H9 (cell line): ENCODE data around the gene DUSP7. TPM values are rescaled to one million over a fixed set of nuclear protein-coding genes. Genes with fewer than 3 reads are reported as not detected.

Source experiments
- DNase-seq: peaks from one replicate; pipeline ENCODE4 v3.0.0-alpha.2; 2017
- H2AFZ ChIP-seq: one replicate; pipeline ENCODE4 v1.6.1; 2013; ENCODE audit warnings: mild to moderate bottlenecking, low read length, control low read depth, moderate library complexity
- H2AK5ac ChIP-seq: 2 replicates; pipeline ENCODE4 v1.6.1; 2013; ENCODE audit warnings: low read length, control low read depth, mixed read lengths; ENCODE audit not compliant: insufficient read length
- H2BK120ac ChIP-seq: one replicate; pipeline ENCODE4 v1.6.1; 2013; ENCODE audit warnings: low read depth, mild to moderate bottlenecking, low read length, control low read depth, inconsistent platforms; ENCODE audit not compliant: poor library complexity, severe bottlenecking
- H2BK12ac ChIP-seq: 2 replicates; pipeline ENCODE4 v1.6.1; 2013; ENCODE audit warnings: low read length, control low read depth, mixed read lengths, low read depth; ENCODE audit not compliant: insufficient read length
- H2BK15ac ChIP-seq: 2 replicates; pipeline ENCODE4 v1.6.1; 2013; ENCODE audit warnings: low read depth, low read length, control low read depth
- H2BK20ac ChIP-seq: one replicate; pipeline ENCODE4 v1.6.1; 2013; ENCODE audit warnings: low read depth, mild to moderate bottlenecking, low read length, control low read depth, inconsistent platforms; ENCODE audit not compliant: poor library complexity, severe bottlenecking
- H2BK5ac ChIP-seq: 2 replicates; pipeline ENCODE4 v1.6.1; 2013; ENCODE audit warnings: low read length, control low read depth, mixed read lengths; ENCODE audit not compliant: insufficient read length
- H3K14ac ChIP-seq: 2 replicates; pipeline ENCODE4 v1.6.1; 2013; ENCODE audit warnings: low read length, control low read depth; ENCODE audit not compliant: insufficient read depth
- H3K18ac ChIP-seq: 2 replicates; pipeline ENCODE4 v1.6.1; 2013; ENCODE audit warnings: low read depth, mild to moderate bottlenecking, mixed read lengths, low read length, control low read depth; ENCODE audit not compliant: insufficient read length
- H3K23ac ChIP-seq: 2 replicates; pipeline ENCODE4 v1.6.1; 2013; ENCODE audit warnings: low read length, control low read depth, mixed read lengths, low read depth; ENCODE audit not compliant: insufficient read length
- H3K23me2 ChIP-seq: 2 replicates; pipeline ENCODE4 v1.6.1; 2013; ENCODE audit warnings: low read depth, mild to moderate bottlenecking, mixed read lengths, low read length, control low read depth; ENCODE audit not compliant: insufficient read length, poor library complexity, severe bottlenecking
- H3K27ac ChIP-seq: 2 replicates; pipeline ENCODE4 v1.5.1; 2013; ENCODE audit warnings: low read length, control low read depth, mixed read lengths, low read depth; ENCODE audit not compliant: insufficient read length
- H3K27me3 ChIP-seq: 2 replicates; pipeline ENCODE4 v1.6.1; 2013; ENCODE audit warnings: low read length, control low read depth, inconsistent platforms; ENCODE audit not compliant: insufficient read depth
- H3K4ac ChIP-seq: 2 replicates; pipeline ENCODE4 v1.6.1; 2013; ENCODE audit warnings: low read depth, mild to moderate bottlenecking, control low read depth, inconsistent platforms, low read length, moderate library complexity
- H3K4me1 ChIP-seq: 2 replicates; pipeline ENCODE4 v1.6.1; 2013; ENCODE audit warnings: low read length, control low read depth, inconsistent platforms; ENCODE audit not compliant: insufficient read depth
- H3K4me2 ChIP-seq: 2 replicates; pipeline ENCODE4 v1.6.1; 2013; ENCODE audit warnings: low read length, control low read depth, mixed read lengths; ENCODE audit not compliant: insufficient read length, insufficient read depth
- H3K56ac ChIP-seq: 2 replicates; pipeline ENCODE4 v1.6.1; 2013; ENCODE audit warnings: low read depth, mild to moderate bottlenecking, mixed read lengths, low read length, control low read depth; ENCODE audit not compliant: insufficient read length
- H3K79me1 ChIP-seq: 2 replicates; pipeline ENCODE4 v1.6.1; 2013; ENCODE audit warnings: low read depth, mild to moderate bottlenecking, moderate library complexity, low read length, control low read depth, inconsistent platforms; ENCODE audit not compliant: insufficient read depth, poor library complexity, severe bottlenecking
- H3K79me2 ChIP-seq: 2 replicates; pipeline ENCODE4 v1.6.1; 2013; ENCODE audit warnings: low read length, control low read depth, inconsistent platforms; ENCODE audit not compliant: insufficient read depth
- H3K9ac ChIP-seq: 2 replicates; pipeline ENCODE4 v1.6.1; 2013; ENCODE audit warnings: low read length, control low read depth, mixed read lengths; ENCODE audit not compliant: insufficient read length; ENCODE audit errors: extremely low read depth
- H3K9me3 ChIP-seq: one replicate; pipeline ENCODE4 v1.6.1; 2013; ENCODE audit warnings: low read depth, low read length, inconsistent platforms; ENCODE audit not compliant: control insufficient read depth
- H3T11ph ChIP-seq: one replicate; pipeline ENCODE4 v1.6.1; 2013; ENCODE audit warnings: mild to moderate bottlenecking, low read length, control low read depth, inconsistent platforms
- H4K20me1 ChIP-seq: one replicate; pipeline ENCODE4 v1.6.1; 2013; ENCODE audit not compliant: control insufficient read depth, insufficient read length, insufficient read depth
- H4K5ac ChIP-seq: 2 replicates; pipeline ENCODE4 v1.6.1; 2013; ENCODE audit warnings: low read depth, mild to moderate bottlenecking, mixed read lengths, low read length, control low read depth; ENCODE audit not compliant: insufficient read length
- H4K8ac ChIP-seq: replicated peaks from 2 replicates; pipeline ENCODE4 v1.6.1; 2013; ENCODE audit warnings: low read length, control low read depth, mixed read lengths, low read depth; ENCODE audit not compliant: insufficient read length
- H4K91ac ChIP-seq: 2 replicates; pipeline ENCODE4 v1.6.1; 2013; ENCODE audit warnings: low read depth, mild to moderate bottlenecking, moderate library complexity, mixed read lengths, low read length, control low read depth; ENCODE audit not compliant: insufficient read length
- H3K27ac Mint-ChIP-seq, 3 experiments: 2 replicates in 2 of 3; 3 replicates in 1 of 3; pipeline ENCODE4 v1.8.0; 2020 to 2021; ENCODE audit warnings: mixed read lengths in 3 of 3, mild to moderate bottlenecking in 1 of 3, moderate library complexity in 1 of 3
- H3K27me3 Mint-ChIP-seq: 2 replicates; pipeline ENCODE4 v1.8.0; 2021; ENCODE audit warnings: low read depth, mild to moderate bottlenecking, moderate library complexity, mixed read lengths
- H3K36me3 Mint-ChIP-seq, 3 experiments: 2 replicates in 2 of 3; 3 replicates in 1 of 3; pipeline ENCODE4 v1.8.0; 2020 to 2021; ENCODE audit warnings: low read depth in 3 of 3, mixed read lengths in 3 of 3; ENCODE audit not compliant: insufficient read depth in 1 of 3
- H3K4me1 Mint-ChIP-seq, 2 experiments: 2 replicates each; pipeline ENCODE4 v1.8.0; 2020; ENCODE audit warnings: mixed read lengths in 2 of 2
- H3K4me3 Mint-ChIP-seq, 2 experiments: 2 replicates in 1 of 2; 3 replicates in 1 of 2; pipeline ENCODE4 v1.8.0; 2020 to 2021; ENCODE audit warnings: mild to moderate bottlenecking in 2 of 2, mixed read lengths in 2 of 2, moderate library complexity in 1 of 2
- H3K9me3 Mint-ChIP-seq, 2 experiments: 2 replicates in 1 of 2; 3 replicates in 1 of 2; pipeline ENCODE4 v1.8.0; 2020; ENCODE audit warnings: mild to moderate bottlenecking in 2 of 2, mixed read lengths in 2 of 2, moderate library complexity in 1 of 2
- CTCF ChIP-seq: fragments of 200-600 bp; sonication (generic); conservative IDR thresholded peaks from 3 replicates; pipeline ENCODE4 v1.8.0; 2021; ENCODE audit warnings: antibody characterized with exemption, mild to moderate bottlenecking
- WGBS: extraction: QIAGEN DNeasy Blood & Tissue Kit; methylation state at CpG from one replicate; pipeline ENCODE4 v1.1.7; 2013; ENCODE audit warnings: missing lambda C conversion rate, low lambda C conversion rate, mixed read lengths; ENCODE audit not compliant: insufficient read length; ENCODE audit errors: extremely low coverage; 5-methylcytosine and 5-hydroxymethylcytosine counted together
- total RNA-seq: library from RNA; stranded (reverse); gene quantifications from 2 replicates; pipeline ENCODE4 v1.2.1, GENCODE V29; 2021

The DUSP7 gene
- total RNA-seq, 1 experiment from 2014 or later = 24.0 TPM

GRCh38 chr3:52084216-52084945 is 28.0 kb upstream of the DUSP7 start:
- no peak overlapping the region for H2BK12ac ChIP-seq
- WGBS = no CpG with 5 or more reads among the region's 9 CpGs
- Mint-ChIP-seq H3K27me3 (no peaks in the 10 kb centered on the region), H3K9me3 (no peaks in the 10 kb centered on the region), H3K4me1 (peaks cover 0 to 7% of the 10 kb centered on the region in 2 experiments; a peak in 2 of 4 replicates), H3K4me3 (no peak overlapping the region), H3K36me3 (peaks cover 0 to 12% (median 3%) of the 10 kb centered on the region in 3 experiments; a peak in 3 of 7 replicates), H3K27ac (peak overlapping the region in 1 of 3 experiments; percentile 82; a peak in 1 of 7 replicates)
- H3K9ac ChIP-seq = no peak overlapping the region
- H3K14ac ChIP-seq = no peak overlapping the region; the same call in 1 of the 2 replicates
- no peaks in the 10 kb centered on the region for H3K79me1 ChIP-seq
- no peak overlapping the region for H4K8ac ChIP-seq
- no peak for DNase-seq
- no peak overlapping the region for H3K4ac ChIP-seq
- no peak overlapping the region for H2AFZ ChIP-seq
- no peak overlapping the region for H2BK20ac ChIP-seq
- no peak overlapping the region for H4K5ac ChIP-seq
- H3K27ac ChIP-seq = no peak overlapping the region
- H3K79me2 ChIP-seq = no peaks in the 10 kb centered on the region
- no peaks in the 10 kb centered on the region for H3K4me1 ChIP-seq
- H3K18ac ChIP-seq = no peak overlapping the region
- no peak overlapping the region for H2BK15ac ChIP-seq
- no peak overlapping the region for H3K4me2 ChIP-seq
- no peak overlapping the region for H2AK5ac ChIP-seq
- no peak overlapping the region for H4K91ac ChIP-seq
- no peak overlapping the region for H2BK120ac ChIP-seq
- no peaks in the 10 kb centered on the region for H4K20me1 ChIP-seq
- H3K23me2 ChIP-seq = no peaks in the 10 kb centered on the region
- no peak overlapping the region for H2BK5ac ChIP-seq
- H3K23ac ChIP-seq = no peak overlapping the region
- TF ChIP-seq CTCF = no peak
- H3K56ac ChIP-seq = no peak overlapping the region
- H3T11ph ChIP-seq = no peak overlapping the region
- no peaks in the 10 kb centered on the region for H3K9me3 ChIP-seq
- no peaks in the 10 kb centered on the region for H3K27me3 ChIP-seq
